Measurements from ENCODE around the gene DNASE1L2.
"Not testable (repeated sequence)": the region's sequence is repeated elsewhere in the genome, so short reads cannot be mapped to it uniquely, and the experiment has no call there.

The DNASE1L2 gene, protein sequence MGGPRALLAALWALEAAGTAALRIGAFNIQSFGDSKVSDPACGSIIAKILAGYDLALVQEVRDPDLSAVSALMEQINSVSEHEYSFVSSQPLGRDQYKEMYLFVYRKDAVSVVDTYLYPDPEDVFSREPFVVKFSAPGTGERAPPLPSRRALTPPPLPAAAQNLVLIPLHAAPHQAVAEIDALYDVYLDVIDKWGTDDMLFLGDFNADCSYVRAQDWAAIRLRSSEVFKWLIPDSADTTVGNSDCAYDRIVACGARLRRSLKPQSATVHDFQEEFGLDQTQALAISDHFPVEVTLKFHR

DNA sequence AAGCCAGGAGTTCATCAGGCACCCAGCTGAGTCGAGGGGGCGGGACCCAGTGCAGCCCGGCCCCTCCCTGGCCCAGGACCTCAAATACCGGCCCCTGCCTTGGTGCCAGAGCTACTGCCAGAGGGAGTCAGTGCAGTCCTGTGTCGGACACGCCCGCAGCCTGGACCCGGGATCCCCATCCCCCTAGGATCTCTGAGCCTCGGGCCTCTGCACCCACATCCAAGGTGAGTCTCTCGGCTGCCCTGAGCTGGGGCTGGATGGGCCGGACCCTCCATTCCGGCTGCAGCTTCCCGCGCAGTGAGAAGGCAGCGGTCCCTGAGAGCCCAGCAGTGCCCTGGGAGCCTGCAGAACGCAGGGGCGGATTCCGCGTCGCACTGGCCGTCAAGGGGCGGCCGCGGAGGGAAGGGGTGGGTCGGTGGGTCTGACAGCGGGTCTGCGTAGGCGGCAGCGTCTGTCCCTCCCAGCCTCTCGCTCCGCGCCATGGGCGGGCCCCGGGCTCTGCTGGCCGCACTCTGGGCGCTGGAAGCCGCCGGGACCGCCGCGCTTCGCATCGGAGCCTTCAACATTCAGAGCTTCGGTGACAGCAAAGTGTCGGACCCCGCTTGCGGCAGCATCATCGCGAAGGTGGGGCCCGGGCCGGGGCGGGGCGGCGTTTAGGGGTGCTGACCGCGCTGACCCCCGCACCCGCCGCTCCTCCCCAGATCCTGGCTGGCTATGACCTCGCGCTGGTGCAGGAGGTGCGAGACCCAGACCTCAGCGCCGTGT, at the start of gene DNASE1L2:
TSS of gene DNASE1L2 (plus strand) at position 108 of the 765 bp plus-strand sequence. CDS start at position 481, 373 bp downstream.
- no peak for DNase-seq

DNA sequence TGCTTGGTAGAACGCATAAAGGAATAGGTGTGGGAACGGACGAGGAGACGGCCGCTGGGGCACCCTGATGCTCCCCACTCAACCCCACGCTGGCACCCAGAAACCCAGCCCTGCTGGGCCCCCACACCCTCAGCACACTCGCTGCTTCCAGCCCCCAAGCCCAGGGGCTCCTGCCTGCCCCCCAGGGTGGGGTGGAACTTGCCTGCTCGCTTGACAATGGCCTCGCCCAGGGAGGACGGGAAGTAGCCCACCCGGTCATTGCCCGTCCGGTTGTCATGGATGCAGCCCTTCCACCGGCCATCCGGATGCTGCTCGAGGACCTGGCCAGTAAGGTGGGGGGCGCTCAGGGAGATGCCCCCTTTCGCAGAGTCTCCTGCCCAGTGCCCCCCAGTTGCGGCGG, 49.7 kb upstream of the DNASE1L2 start:
- no peak for DNase-seq

DNA sequence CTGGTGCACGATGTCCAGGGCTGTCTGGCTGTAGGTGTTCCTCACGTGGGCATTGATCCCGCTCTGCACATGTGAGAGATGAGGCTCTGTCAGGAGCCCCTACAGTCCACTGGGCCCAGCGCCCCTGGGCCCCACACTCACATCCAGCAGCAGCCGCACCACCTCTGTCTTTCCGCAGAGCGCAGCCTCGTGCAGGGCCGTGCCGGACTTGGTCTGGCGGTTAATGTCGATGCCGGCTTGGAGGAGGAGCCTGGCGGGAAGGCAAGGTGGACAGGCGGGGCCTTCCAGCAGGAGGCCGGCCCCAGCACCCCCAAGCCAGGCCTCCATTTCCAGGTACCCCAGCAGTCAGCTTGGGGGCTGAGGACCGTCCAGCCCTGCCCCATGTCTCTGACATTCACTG, 49.0 kb upstream of the DNASE1L2 start:
- DNase-seq = no peak

DNA sequence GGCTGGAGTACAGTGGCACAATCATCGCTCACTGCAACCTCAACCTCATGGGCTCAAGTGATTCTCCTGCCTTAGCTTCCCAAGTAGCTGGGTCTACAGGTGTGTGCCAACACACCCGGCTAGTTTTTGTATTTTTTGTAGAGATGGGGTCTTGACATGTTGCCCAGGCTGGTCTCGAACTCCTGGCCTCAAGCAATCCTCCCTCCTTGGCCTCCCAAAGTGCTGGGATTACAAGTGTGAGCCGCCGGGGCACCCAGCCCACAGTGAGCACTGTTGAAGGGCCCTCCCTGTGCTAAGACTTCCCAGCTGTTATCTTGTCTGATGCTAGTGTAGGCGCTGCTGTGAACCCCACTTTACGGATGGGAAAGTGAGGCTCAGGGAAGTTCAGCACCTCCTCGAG, 47.8 kb upstream of the DNASE1L2 start:
- no peak for DNase-seq

DNA sequence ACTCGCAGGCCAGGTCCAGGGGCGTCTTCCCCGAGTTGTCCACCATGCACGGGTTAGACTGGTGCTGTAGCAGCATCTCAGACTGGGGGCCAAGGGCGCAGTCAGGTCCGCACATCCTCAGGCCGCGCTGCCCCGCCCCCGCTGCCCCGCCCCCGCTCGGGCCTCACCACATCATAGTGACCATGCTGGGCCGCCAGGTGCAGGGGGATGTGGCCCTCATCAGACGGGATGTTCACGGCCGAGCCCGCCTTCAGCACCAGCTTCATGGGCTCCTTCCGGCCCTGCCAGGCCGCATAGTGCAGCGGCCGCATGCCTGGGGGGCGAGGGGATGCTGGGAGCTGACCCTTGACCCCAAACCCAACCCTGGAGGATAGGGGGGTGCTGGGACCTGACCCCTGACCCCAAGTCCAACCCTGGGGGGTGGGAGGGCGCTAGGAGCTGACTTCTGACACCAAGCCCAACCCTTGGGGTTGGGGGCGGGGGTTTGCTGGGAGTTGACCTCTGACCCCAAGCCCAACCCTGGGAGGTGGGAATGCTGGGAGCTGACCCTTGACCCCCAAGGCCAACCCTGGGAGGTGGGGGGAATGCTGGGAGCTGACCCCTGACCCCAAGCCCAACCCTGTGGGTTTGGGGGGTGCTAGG, 46.9 kb upstream of the DNASE1L2 start:
- DNase-seq = no peak

DNA sequence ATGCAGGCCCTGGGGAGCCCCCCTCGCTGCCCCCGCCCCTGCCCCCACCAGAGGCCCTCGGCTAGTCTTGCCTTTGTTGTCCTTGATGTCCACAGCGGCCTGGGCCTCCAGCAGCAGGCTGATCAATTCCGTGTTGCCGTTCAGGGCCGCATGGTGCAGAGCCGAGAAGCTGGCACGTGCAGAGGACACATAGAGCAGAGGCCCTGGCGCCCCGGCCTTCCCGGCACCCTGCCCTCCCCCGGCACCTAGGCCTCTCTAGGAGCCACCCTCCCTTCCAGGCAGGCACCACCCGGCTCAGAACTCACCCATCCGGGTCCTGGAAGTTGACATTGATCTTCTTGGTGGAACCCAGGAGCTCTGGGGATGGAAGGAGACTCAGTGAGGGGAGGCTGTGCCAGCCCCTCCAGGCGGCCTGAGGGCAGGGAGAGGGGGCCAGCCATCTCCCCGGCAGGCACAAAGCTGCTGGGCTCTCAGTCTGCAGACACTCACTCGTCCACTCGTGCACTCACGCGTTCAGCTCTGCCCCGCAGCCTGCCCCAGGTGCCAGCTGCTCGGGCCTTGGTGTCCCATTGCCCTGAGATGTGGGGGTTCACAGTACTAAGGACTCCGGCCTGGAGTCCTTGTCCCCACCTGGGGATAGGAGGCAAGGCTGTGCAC, 46.1 kb upstream of the DNASE1L2 start:
- DNase-seq = no peak

DNA sequence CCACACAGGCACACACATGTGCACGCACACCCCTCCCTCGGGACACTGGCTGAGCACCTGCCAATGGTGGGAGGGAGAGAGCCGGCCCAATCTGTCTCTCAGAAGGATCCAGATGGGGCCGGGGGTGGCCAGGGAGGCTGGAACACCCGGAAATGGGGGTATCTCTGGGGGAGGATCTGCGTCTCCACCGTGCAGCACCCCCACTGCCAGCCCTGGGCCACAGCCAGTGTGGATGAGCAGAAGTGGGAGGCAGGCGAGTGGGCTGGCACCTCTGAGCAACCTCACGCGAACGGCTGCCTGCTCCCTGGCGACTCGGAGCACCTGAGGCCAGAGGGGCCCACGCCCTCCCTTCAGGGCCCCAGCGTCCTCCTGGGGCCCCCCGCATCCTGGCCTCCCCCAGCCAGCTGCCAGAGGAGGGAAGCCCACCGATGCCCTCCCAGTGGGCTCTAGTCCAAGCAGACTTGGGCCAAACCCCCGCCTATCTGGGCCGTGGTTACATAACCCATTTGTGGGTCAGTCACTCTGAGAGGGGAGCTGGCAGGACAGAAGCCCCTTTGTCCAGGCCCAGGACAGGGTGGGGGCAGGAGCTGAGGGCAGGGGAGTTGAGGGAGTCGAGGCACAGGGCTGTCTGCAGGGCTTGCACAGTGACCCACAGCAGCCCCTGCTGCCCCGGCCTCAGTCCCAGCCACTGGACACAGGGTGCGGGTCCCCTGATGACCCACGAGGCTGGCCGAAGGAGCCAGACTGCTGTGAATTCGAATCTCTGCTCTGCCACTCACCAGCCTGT, 45.4 kb upstream of the DNASE1L2 start:
- no peak for DNase-seq

DNA sequence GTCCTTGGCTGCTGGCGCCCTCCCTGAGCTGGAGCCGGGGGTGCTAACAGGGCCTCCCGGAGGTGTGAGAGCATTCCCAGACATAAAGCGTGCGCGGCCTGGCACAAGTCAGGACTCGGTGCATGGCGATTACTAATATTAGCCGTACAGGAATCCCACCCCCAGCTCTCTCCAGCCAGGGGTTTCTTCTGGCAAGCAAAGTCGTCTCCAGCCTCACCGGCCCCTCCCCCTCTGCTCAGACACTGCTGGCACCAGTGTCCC, 44.9 kb upstream of the DNASE1L2 start:
- no peak for DNase-seq

DNA sequence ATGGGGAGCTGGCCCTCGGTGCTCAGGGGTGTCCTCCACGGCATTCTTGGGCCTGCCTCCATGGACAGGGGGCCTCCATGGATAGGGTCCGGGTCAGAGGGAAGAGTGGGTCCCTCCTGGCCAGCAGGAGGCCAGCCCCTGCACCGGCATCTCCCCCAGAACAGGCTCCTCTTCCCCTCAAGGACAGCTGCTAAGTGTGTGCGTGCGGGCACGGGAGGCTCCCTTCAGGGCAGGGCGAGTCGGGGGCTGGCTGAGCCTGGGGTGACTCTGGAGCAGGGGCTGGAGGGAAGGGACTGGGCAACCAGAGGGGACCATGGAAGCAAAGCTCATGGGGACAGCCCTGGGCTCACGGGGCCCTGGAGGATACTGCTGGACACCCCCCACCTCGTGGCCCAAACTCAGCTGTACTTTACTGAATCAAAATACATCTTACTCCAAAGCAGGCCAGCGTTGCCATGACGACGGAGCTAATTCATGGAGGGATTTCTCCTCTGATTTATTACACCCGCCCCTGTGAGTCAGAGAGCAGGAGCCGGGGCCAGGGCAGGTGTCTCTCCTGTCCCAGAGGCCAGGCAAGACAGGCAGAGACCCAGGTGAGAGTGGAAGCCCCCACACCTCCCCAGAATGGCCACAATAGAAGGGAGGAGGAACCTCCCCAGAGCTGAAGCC, 41.9 kb upstream of the DNASE1L2 start:
- DNase-seq = no peak

DNA sequence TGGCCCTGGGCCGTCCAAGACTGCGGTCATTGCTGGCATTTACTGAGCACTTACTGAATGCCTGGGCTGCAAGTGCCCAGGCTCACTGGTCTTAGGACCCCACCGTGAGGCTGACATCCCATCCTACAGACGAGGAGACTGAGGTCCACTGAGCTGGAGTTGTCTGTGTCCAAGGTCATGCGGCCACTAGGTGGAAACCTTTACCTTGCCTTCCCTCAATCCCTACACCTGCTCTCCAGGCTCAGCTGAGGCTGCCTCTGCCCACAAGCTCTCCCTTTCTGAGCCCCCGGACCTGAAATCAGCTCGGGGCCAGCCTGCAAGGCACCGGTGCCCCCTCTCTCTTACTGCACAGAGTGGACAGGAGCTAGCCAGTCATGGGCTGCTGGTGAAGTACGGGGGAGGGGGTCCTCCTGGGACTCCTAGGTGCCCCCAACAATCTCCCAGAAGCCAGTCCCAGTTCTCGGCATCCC, 41.4 kb upstream of the DNASE1L2 start:
- DNase-seq = peak in 2 of 4 experiments; percentile 23 to 26

DNA sequence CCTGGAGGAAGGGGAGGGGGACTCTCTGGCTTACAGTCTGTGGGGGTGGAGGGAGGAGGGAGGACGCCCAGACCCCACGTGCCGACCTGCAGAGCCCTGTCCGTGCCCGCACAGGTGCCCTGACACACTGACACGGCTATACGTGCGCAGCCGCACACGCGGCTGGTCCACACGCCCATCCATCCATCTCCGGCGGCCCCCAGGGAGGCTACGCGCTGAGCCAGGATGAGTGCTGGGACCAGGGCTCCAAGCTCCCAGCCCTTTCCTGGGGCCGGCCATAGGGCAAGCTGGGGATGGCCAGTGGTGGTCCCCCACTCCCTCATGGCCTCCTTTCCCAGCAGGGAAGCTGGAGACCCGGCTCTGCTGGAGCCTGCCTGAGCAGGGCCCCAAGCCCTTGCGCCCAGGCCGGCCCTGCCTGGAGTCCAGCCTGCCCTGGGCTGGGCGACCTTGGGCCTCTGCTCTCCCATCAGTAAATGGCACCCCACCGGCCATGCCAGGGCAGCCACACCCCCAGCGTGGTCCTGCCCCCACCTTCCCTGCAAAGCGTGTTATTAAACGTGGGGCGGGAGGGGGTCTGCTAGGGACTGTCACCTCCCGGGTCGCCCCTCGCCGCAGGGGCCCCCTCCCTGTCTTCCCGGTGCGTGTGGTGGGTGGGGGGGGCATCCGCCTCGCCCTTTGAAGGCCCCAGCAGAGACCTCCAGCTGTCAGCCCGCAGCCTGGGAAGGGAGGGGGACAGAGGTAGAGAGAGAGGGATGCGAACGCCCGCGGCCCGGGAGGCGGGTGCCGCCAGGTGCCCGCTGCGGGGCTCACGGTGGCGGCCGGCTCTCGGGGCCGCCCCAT, 40.7 kb upstream of the DNASE1L2 start:
- no peak for DNase-seq

DNA sequence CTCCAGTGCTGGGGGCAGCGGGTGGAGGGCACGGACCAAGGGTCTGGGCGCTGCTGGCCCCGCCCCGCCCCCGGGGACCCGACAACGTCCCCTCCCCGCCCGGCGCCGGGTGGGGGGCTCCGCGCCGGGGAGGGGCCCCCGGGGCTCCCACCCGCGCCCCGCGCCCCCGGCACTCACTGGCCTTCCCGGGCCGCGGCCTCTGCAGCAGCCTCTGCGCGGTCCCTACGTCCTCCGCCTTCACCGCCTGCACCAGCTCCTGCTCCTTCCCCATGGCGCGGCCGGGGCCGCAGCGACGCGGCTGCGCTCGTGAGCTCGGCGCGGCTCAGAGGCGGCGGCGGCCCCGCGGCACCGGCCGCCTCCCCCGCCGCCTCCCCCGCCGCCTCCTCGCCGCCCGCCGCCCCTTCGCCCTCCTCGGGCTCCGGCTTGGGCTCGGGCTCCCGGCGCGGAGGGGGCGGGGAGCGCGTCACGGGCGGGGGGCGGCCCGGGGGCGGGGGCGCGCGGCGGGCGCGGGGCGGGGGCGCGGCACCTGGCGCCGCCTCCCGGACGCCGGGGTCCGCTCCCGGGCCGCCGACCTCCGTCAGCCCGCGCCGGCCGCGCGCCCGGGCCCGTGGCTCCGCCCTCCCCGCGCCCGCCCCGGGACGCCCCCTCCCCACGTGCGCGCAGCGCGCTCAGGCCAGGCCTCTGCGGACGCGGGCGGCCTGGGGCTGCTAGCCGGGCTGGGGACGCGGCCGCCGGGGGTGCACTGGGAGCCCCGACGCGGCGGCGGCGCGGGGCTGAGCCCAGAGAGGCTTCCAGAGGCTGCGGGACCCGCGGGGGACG, 39.9 kb upstream of the DNASE1L2 start, which contains the start of gene CASKIN1:
TSS of gene CASKIN1 (minus strand) at position 444 of the 819 bp plus-strand sequence. CDS start at position 271, 173 bp downstream.
- DNase-seq = no peak

DNA sequence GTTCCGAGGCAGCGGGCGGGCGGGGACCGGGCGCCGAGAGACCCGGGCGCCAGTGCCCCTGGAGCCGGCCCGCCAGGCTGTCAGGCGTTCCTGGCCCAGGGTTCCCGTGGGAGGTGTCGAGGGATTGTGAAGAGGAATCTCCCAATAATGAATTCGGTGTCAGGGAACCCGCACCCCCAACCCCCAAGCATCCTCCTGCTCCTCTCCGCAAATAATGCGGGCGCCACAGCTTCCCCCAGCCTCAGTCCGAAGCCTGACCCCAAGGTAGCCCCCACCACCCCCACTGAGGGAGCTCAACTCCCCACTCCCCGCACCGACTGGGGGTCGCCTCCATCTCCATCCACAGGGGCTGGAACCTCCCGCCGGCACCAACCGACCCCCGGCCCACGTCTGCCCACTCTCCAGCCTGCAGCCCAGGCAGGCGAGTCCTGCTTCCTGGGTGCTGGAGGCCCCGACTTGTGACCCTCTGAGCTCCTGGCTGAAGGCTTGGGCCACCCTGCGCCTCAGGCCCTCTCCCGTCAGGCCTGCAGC, 39.2 kb upstream of the DNASE1L2 start:
- no peak for DNase-seq

DNA sequence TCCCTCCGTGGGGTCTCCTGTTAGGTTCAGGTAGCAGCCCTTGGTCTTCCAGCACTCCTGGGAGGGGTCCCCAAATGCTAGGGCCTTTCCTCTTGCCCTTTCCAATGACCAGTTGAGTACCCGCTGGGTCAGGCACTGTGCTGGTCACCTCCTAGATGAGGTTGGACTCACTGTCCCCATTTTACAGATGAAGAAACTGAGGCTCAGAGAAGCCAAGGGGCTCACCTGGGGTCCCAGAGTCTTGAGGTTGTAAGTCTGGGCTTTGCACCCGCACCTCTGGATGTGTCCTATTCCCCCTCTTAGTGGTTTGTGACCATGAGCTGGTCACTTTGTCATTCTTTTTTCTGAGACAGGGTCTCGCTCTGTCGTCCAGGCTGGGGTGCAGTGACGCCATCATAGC, 38.5 kb upstream of the DNASE1L2 start:
- no peak for DNase-seq

DNA sequence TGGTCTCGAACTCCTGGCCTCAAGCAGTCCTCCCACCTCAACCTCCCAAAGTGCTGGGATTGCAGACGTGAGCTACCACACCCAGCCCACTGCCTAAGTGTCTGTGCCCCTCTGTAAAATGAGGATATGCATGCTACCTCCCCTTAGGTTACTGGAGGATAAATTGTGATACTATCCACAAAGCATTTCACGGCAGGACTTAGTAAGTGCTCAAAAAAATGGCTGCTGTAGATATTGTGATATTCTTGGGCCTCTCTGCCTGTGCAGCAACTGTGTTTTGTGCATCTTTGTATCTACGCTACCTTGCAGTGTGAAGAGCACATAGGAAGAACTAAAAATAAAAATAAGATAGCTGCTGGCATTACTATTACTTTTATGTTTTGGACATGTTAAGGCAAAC, 38.0 kb upstream of the DNASE1L2 start:
- no peak for DNase-seq

DNA sequence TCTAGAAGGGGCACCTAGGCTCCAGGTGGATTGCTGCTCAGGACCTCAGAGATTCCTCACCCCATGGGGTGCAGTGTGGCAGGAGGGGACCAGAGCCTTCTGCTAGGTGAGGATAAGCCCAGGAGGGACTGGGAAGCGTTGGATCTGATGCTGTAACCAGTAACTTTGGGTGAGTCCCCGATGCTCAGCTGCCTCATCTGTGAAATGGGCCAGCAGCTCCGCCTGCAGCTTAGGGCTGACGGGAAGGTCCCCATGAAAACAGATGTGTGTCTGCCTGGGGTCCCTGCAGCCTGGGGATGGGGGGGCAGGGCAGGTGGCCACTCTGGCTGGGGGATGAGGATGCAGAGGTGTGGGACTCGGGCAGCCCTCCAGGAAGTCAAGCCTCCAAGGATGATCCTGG, 37.1 kb upstream of the DNASE1L2 start:
- DNase-seq = no peak

DNA sequence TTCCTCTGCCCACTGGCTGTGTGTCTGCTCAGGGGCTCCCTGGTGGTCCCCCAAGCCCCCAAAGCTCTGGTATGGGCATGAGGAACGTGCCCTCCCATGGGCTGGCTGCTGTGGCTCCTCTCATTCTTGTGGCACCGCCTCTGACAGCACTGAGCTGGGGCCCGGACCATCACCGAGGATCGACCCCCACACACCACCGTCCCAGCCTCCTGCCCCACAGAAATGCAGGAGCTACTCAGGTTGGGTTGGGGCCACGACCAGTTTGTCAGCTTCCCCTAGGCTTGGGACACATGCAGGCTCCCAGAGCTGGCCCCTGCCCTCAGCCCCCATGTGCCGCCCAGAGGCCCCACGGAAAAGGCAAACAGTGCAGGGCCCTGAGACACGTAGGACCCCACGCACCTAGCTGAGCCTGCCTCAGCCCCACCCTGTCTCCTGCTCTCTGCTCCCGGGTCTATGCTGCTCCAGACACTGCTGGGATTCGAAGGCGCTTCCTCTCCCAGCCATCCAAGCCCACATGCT, 36.6 kb upstream of the DNASE1L2 start:
- DNase-seq = no peak

DNA sequence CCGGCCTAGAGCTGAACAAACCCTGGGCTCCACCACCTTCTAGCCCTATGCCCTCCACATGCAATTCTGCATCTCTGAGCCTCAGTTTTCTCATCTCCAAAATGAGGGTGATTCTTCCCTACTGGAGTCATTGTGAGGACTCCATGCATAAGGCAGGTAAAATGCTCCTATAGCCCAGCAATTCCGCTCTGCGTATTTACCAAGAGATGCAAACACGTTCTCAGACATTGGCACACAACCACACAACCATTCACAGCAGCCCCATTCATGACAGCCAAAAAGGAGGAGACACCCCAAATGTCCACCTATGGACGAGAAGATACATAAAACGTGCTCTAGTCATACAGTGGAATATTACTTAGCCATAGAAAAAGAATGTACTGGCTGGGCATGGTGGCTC, 35.9 kb upstream of the DNASE1L2 start:
- DNase-seq = no peak

DNA sequence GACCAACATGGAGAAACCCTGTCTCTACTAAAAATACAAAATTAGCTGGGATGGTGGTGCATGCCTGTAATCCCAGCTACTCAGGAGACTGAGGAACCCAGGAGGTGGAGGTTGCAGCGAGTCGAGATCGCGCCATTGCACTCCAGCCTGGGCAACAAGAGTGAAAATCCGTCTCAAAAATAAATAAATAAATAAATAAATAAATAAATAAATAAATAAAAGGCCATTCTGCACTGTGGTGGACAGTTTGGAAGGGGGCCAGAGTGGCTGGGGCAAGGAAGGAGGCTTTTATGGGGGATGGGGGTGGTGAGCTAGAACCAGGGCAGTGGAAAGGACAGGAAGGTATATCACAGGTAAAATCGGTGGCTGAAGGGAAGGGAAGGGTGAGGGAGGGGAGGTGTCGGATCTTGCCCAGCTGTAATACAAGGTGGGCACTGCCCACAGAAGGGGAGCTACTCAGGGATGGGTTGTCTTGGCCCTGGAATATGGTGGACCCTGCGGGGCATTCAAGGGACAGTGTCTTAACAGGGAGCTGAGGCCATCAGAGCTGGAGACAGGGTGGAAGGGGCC, 33.0 kb upstream of the DNASE1L2 start:
- DNase-seq = not testable (repeated sequence)
